IPS DF 4.7 (cell line): ENCODE measurements around the gene BRD3.

Source experiments
- DNase-seq: peaks from one replicate; pipeline ENCODE4 v3.0.0-alpha.2; 2013; ENCODE audit warnings: low spot score; ENCODE audit errors: extremely low read depth

BRD3 gene

GRCh38 chr9:134024828-134025605 lies 42.8 kb downstream of the BRD3 start, which contains the start of gene BRD3OS:
BRD3OS (plus strand) TSS chr9:134025481; CDS start chr9:134026748, 1,267 bp downstream.
- peak; percentile 80 for DNase-seq

- no peak for DNase-seq
These were observed 43.5 kb downstream of the BRD3 start for GRCh38 chr9:134024214-134024792.

GRCh38 chr9:134014946-134015345 lies 52.9 kb downstream of the BRD3 start:
- DNase-seq = no peak

- no peak for DNase-seq
These were observed 56.4 kb downstream of the BRD3 start for GRCh38 chr9:134011401-134011800.

DNA sequence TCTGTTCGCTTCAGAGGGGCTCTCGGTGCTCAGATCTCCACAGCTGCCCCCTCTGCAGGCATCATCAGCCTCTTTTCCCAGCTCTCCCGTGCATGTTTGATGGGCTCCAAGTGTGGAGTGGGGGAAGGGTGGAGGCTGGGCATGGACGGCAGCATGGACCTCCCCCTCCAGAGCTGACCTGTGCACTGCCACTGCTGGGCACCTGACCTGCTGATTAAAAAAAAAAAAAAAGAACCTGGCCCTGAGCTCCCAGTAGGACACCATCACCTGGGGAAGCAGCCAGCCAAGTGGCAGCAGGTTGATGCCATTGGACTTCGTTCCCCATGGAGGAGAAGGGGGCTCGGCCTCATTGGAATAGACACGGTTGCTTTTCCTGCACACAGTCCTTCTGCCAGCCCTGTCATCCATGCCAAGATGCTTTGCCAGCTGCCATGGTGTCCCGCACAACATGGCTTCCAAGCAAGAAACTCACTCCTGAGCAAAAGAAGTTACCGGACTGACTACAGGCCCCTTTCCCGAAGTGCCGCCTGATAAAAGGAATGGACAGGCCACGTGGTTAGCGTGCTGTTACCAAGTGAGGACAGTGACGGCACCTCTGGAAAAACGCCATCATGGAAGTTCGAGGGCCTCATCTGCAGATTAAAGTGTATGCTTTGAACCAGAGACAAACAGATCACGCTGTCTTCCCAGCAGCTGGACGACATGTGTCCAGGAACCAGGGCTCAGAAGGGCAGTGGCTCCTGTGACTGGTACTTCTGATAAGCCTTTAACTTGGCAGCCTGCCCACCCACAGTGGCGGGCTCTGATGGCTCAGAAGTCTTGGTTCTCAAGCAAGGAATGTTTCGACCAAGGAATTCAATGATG lies 57.3 kb downstream of the BRD3 start:
- no peak for DNase-seq

DNA sequence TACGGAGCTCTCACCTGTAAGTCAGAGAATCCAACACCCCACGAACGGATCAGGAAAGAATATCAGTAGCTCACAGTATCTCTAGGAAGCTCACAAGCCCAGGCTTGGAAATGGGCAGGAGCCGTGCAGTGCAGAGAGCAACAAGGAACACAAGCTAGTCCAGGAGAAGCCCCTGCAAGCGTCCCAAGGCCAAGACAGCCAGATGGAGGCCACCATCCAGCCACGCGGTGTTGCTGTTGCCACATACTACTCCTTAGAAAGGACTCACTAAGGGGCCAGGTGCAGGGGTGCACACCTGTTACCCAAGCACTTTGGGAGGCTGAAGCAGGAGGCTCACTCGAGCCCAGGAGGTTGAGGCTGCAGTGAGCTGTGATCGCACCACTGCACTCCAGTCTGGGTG lies 60.3 kb downstream of the BRD3 start:
- no peak for DNase-seq

GRCh38 chr9:134007150-134007549 lies 60.7 kb downstream of the BRD3 start:
- no peak for DNase-seq

GRCh38 chr9:134005381-134005780 lies 62.4 kb downstream of the BRD3 start:
- DNase-seq = no peak

- no peak for DNase-seq
These were observed 62.9 kb downstream of the BRD3 start for GRCh38 chr9:134004881-134005280.

DNA sequence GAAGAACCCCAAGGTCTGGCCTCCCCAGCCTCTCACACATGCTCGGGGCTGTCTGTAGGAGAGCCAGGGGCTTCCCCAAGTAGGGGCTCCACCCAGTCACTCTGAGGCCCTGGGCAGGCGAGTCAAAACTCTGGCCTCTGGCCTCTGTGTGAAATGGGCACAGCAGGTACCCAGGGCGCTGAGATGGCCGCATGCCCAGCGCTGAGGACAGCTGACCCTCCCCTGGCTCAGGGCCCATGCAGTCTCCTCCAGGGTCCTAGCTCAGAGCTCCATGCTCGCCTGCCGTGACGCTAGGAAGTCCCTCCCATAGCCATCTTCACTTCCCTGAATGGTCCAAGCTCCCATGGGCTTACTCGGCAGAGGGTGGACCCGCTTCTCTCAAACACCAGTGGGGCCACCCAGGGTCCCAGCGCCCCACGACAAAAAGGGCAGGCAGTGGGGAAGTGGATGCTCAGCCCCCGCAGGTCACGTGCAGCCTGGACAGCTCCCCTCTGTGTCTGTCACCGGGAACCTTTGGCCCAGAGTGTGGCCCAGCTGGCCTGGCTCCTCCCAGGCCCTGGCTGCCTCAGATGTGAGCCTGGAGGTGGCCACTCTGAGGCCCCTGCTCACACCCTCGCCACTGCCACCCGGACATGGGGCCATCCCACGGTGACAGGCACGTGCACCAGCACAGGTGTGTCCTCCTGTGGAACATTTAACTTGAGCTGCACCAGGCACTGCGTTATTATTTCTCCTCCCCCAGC lies 63.5 kb downstream of the BRD3 start:
- no peak for DNase-seq

GRCh38 chr9:134003237-134003636 lies 64.6 kb downstream of the BRD3 start:
- no peak for DNase-seq

DNA sequence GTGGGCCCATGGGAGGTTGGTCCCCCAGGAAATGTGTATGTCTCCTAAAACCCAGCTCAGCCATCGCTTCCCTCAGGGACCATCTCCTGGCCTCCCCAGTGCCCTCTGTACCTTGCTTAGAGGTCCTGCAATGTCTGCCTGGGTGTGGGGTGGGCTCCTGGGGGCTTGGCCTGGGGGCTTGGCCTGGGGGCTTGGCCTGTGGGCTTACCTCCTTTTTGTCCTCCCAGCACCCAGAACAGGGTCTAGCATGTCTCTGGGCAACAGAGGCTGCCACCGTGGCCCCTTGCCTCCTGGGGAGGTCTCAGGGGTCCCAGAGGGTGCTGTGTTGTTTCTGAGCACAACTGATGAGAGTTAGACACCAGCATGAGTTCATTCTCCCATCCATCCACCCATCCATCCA lies 65.0 kb downstream of the BRD3 start:
- DNase-seq = no peak

DNA sequence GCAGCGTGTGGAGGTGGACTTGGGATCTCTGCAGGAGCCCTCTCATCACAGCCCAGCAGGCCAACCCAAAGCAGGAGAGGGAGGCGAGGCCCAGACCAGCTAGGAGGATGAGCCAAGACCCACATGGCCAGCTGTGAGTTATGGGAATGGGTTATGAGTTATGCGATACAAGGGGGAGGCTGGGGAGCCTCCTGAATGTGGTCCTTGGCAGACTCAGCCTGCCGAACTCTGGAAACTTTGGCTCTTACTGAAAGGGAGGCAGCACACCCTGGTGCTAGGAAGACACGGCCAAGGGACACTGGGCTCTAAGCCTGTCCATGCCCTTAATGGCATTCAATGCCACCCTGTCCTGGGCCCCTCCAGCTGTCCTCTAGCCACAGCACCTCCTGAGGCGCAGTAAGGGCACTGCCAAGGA lies 68.0 kb downstream of the BRD3 start:
- no peak for DNase-seq

- DNase-seq = no peak
These were observed 68.8 kb downstream of the BRD3 start for GRCh38 chr9:133998915-133999595.

DNA sequence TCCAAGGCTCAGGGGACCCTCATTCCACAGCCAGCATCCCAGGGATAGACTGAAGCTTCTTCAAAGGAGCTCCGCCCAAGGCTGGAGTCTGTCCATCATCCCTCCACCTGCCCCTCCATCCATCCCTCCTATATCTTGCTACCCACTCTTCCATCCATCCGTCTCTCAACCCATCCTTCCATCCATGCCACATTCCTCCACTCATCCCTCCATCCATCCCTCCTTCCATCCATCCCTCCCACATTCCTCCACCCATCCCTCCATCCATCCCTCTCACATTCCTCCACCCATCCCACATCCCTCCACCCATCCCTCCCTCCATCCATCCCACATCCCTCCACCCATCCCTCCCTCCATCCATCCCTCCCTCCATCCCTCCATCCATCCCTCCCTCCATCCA lies 70.2 kb downstream of the BRD3 start:
- no peak for DNase-seq

DNA sequence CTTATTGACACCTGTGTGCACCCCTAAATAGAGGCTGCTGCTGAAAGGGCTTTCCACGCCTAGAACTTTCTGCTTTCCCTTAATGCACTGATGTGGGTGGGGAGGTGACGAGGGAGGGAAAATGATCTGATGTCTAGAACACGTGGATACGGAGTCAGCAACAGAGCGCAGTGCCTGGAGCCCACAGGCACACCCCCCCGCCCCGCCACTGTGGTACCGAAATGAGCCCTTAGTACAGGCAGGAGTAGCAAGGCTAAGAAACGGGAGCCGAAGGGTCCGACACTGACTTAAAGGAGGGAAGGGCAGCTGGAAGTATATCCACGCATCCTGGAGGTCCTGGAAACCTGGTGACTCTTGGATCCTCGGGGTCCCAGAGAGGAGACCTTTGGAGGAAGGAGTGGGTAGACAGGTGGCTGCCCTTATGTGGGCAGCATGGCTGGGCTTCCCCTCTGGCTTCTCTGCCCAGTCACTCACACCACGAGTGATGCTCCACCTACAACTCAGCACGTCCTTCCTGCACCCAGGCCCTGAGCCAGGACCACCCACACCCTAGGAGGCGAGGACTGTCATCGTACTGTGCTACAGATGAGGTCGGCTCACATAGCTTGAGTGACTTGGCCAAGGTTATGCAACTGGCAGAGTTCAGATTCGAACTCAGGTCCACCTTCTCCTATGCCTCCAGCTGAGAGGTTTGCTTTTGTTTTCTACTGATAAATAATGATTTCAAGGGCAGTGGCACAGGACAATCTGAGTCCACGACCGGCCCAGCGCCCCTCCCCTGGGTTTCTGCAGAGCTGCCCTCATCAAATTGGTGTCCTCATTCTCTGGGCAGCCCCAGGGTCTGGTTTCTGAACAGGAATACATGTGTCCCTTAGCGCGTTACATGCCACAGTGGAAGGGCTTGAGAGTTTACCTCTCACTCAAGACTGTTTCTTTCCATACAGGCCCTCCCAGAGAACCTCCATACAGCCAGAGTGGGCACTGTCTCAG lies 71.0 kb downstream of the BRD3 start:
- DNase-seq = no peak

GRCh38 chr9:133995012-133995896 lies 72.6 kb downstream of the BRD3 start:
- DNase-seq = no peak

- DNase-seq = no peak
These were observed 73.3 kb downstream of the BRD3 start for GRCh38 chr9:133994353-133995011.
